Frontal cortex (tissue), 1 donor: Measurements from ENCODE around the gene IGFLR1. TPM values are rescaled to one million over a fixed set of nuclear protein-coding genes. Genes with fewer than 3 reads are reported as not detected.

Source experiments
- total RNA-seq: library from RNA; depleted of rRNA; stranded (reverse); fragments of >200 nt; gene quantifications from one replicate; pipeline ENCODE4 v1.2.3, GENCODE V29; 2014

IGFLR1 gene
- total RNA-seq, 1 donor from 2014 or later = 2.9 TPM

Other genes starting within 250 kb of the IGFLR1 start
- gene DMKN, start 228.8 kb downstream of the IGFLR1 start, total RNA-seq = under 0.01 TPM
- not detected for gene SBSN, start 214.1 kb downstream of the IGFLR1 start, total RNA-seq
- gene GAPDHS, start 209.0 kb downstream of the IGFLR1 start, total RNA-seq = not detected
- gene TMEM147, start 196.8 kb downstream of the IGFLR1 start, total RNA-seq = 50.1 TPM
- gene ATP4A, start 178.8 kb downstream of the IGFLR1 start, total RNA-seq = not detected
- not detected for gene PMIS2, start 156.3 kb downstream of the IGFLR1 start, total RNA-seq
- gene HAUS5, start 129.7 kb downstream of the IGFLR1 start, total RNA-seq = 5.3 TPM
- 21.6 TPM for gene RBM42, start 113.4 kb downstream of the IGFLR1 start, total RNA-seq
- gene ETV2, start 100.7 kb downstream of the IGFLR1 start, total RNA-seq = 0.82 TPM
- gene COX6B1, start 94.1 kb downstream of the IGFLR1 start, total RNA-seq = 210 TPM
- gene UPK1A, start 75.9 kb downstream of the IGFLR1 start, total RNA-seq = not detected
- not detected for gene ZBTB32, start 37.9 kb downstream of the IGFLR1 start, total RNA-seq
- gene KMT2B, start 24.4 kb downstream of the IGFLR1 start, total RNA-seq = 3.7 TPM
- gene U2AF1L4, start 3.0 kb upstream of the IGFLR1 start, total RNA-seq = 9.4 TPM
- 5.7 TPM for gene PSENEN, start 3.2 kb upstream of the IGFLR1 start, total RNA-seq
- 9.0 TPM for gene LIN37, start 6.1 kb upstream of the IGFLR1 start, total RNA-seq
- under 0.01 TPM for gene HSPB6, start 14.6 kb upstream of the IGFLR1 start, total RNA-seq
- gene PROSER3, start 15.7 kb upstream of the IGFLR1 start, total RNA-seq = 3.3 TPM
- gene ARHGAP33, start 33.1 kb upstream of the IGFLR1 start, total RNA-seq = 52.6 TPM
- not detected for gene PRODH2, start 70.4 kb upstream of the IGFLR1 start, total RNA-seq
- 1.2 TPM for gene NPHS1, start 110.1 kb upstream of the IGFLR1 start, total RNA-seq
- 0.41 TPM for gene KIRREL2, start 114.5 kb upstream of the IGFLR1 start, total RNA-seq
- 214 TPM for gene APLP1, start 126.1 kb upstream of the IGFLR1 start, total RNA-seq
- gene NFKBID, start 158.1 kb upstream of the IGFLR1 start, total RNA-seq = 2.4 TPM
- gene HCST, start 160.1 kb upstream of the IGFLR1 start, total RNA-seq = 0.41 TPM
- gene TYROBP, start 165.8 kb upstream of the IGFLR1 start, total RNA-seq = 2.9 TPM
- gene LRFN3, start 193.9 kb upstream of the IGFLR1 start, total RNA-seq = 7.7 TPM